NCI-H2196 (cell line): ENCODE measurements around the gene SPAG16.
A peak's percentile ranks its signal among the peaks of the same experiment; 100 is the strongest.

Experiments
- DNase-seq: peaks from one replicate; lab custom pipeline; 2025; ENCODE audit not compliant: unreplicated experiment; lab: John Stamatoyannopoulos, UW

SPAG16 gene

DNA sequence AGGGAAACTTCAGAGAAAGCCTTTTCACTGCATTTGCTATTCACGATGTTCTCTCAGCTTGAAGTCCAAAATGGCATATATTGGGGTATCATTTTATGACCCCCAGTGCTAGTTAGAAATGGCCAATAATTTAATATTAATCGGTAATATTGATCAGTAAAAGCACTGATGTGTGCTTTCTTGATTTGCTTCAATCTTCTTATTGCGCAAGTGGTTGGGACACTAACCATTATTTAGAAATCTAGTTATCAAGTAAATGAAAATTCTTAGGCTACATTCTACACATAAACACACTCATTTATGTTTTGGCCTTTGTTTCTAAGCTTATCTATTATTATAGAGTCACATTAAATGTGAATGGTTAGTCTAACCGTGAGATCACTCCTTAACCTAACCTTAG lies 1076.9 kb downstream of the SPAG16 start:
- no peak for DNase-seq

DNA sequence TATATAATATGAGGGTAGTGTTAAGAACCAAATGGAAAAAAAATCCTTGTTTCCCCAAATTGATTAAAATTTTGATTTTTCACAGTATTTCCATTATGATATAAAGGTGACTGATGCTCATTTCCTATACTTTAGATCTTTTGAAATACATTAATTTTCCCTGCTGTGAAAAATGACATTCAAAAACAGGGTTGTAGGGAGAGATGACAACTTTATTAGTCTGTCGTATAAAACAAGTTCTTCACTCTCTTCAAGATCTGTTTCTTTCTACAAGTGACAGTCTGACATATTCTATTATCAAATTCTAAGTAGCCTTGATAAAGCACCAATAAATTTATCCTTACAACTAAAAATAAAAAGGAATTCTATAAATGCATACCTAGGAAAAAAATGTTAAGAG lies 1081.3 kb downstream of the SPAG16 start:
- no peak for DNase-seq

DNA sequence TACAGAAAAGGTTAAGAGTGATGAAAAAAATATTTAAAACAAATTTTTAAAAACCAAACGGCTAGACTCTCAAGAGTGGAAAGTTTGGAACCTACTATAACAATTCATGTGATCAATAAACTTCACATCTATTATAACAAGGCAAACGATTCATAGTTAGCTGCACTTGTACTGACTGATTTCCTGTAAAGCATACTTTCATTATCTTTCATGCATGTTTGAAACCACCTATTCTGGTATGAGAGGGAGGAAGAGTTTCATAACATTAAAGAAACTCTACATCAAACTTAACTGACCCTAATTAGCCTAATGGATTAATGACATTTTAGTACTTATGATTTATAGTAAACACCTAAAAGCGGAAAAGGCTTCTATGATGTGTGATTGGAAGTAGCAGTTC lies 1082.9 kb downstream of the SPAG16 start:
- DNase-seq, result no peak

DNA sequence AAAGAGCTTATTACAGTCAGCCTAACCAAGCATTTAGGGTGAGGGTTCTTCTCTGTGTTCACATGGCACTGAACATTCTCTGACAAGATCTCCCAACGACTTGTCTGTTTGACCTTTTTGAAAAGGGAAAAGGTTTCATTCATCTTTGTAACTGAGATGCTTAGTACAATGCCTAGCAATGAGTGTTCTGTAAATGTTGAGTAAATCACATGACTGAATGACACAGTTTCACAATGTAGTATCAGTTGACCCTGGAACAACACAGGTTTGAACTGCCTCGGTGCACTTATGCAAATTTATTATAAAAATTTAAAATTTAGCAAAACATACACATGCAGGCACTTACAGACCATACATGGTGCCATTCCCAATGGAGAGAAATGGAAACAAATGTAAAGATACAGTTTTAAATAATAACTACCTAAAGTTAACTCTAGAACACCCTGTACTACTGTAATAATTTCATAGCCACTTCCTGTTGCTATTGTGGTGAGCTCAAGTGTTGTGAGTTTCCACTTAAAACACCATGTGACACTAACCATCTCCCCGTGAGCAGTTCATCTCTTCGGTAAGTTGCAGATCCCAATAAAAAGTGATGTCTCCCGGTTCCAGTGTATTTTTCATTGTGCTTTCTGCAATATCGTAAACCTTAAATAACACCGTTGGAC lies 1092.5 kb downstream of the SPAG16 start:
- no peak for DNase-seq

DNA sequence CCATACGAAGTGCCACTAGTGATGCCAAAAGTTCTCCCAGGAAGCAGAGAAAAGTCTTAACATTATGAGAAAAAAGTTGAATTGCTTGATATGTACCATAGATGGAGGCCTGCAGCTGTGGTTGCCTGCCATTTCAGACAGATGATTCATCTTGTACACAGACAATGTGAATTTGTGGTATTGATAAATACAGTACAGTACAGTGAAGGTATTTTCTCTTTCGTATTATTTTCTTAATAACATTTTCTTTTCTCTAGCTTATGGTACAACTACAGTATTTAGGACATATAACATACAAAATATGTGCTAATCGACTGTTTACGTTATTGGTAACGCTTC lies 1093.0 kb downstream of the SPAG16 start:
- no peak for DNase-seq

DNA sequence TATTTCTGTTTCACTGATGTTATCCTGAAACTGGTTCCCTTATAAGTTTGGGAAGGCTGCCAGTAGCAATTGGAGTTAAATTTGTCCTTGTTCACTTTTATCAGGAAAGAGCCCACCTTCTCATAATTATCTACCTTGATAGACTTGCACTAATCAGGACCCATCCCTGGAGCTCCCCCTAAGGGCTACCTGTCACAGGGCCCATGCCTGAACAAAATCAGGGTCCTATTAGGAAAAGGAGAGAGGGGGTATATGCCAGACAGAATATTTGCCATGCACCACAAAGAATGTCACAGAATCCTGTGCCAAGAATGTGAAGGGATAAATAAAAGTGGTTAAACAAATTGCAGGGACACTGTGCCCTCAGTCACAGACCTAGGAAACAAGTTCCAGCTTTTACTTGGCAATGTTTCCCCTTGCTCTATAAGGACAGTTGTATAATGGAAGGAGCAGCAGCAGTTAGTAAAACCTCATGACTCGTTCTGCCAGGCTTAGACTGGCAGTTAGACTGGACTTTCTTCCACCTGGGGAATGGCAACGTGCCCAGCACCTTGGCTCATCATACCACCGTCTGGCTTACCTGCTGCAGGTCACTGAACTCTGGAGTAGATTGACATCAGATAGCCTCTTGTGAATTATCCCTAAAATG lies 1094.3 kb downstream of the SPAG16 start:
- peak; percentile 66 for DNase-seq

DNA sequence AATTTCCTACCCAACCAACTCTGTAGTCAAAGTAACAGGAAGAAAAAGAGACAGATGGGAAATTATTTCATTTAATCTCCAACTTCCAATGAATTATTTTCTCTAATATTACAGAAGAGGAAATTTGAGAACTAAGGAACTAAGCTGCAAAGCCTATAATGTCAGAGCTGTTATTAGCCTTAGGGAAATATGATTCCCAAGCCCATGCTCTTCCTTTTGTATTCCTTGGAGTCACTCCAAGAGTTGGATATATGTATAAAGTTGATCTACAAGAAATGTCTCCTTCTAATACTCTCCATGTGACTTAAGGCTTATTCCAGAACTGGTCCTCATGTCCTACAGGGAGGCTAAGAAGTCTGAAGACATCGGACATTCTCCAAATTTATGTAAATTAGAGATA lies 1095.0 kb downstream of the SPAG16 start:
- peak; percentile 18 for DNase-seq

DNA sequence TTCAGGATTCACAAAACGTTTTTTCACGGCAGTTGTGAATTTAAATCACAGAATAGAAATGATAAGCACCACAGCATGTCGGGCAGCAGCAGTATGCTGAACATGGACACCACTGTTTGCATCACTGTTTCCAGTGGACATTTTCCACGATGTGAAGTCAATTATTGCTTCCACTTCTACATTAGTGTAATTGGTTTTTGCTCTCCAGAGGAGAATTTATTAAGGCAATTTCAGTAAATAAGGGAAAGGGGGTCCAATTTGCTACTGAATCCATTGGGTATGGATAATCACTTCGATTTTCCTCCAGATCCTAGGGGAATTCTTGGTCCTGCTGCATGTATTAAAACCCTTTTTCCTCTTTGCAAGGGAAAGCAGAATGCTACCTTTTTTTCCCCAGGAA lies 1096.4 kb downstream of the SPAG16 start:
- DNase-seq, result no peak

DNA sequence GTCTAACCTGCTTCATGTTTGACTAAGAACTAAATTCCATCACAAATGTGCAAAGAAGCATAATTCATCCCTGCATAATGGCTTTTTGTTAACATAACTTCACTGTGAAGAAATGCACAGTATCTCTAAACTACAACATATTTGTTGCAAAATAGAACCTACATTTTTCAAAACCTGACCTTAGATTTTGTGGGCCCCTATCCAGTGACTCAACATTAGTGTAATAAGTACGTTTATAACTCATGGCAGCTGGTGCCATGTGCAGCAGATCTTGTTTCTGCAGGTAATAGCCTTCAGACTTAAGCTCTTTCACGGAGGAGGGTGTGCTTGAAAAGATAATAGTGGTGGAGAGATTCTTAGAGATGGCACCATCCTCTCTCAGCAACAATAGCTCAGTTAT lies 1098.0 kb downstream of the SPAG16 start:
- DNase-seq, result no peak

DNA sequence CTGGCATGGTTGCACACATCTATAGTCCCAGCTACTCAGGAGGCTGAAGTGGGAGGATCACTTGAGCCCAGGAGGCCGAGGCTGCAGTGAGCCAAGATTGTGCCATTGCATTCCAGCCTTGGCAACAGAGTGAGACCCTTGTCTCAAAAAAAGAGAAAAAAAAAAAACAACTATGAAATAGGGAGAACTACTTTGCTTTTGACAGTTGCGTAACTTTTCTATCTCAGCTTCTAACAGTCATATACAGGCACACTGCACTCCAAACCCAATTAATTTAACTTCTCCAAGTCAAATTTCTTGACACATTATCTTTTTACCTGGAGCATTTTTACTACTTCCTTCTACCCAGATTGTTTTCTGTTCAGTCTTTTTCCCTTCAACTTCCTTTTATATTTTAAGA lies 1102.5 kb downstream of the SPAG16 start:
- DNase-seq, result no peak

DNA sequence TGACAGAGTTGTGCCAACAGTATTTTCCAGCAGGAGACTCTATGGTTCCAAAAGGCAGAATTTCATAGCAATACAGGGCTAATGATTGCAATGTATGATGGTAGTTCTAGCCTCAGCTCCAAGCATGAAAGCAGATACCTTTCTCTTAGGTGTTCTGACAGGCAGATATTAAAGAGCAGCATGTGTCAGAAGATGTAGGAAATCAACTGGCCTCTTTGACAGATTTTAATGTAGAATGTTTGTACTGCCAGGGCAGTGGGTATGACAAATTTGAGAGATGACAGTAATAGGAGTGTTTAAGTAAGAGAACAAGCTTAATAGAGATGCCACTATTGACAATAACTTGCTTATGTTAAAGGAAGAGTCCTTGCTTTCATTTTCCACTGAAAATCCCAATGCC lies 1105.1 kb downstream of the SPAG16 start:
- DNase-seq, result no peak

DNA sequence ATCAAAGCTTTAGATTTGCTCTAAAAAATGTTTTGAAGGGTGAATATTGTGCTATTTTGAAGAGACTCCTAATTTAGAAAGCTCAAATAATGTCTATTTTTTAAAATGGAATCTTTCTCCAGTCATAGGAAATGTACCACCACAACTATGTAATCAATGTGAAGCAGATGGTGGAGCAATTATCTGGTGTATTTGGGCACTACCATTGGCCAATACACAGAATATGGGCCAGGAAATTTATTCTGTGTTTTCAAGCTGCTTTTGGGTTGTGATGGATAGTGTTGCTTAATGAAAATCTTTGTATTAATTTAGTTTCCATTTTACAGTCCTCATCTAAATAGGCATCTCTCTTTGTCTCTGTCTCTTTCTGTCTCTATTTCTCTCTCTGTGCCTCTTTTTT lies 1109.5 kb downstream of the SPAG16 start:
- DNase-seq, result no peak

DNA sequence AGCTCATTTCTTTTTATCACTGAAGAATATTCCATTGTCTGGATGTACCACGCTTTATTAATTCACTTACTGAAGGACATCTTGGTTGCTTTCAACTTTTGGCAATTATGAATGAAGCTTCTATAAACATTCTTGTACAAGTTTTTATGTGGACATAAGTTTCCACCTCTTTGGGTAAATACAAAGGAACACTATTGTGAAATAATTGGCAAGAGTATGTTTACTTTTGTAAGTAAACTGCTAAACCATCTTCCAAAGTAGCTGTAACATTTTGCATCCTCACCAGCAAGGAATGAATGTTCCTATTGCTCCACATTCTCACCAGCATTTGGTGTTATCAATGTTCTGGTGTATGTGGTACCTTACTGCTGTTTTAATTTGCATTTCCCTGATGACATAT lies 1110.8 kb downstream of the SPAG16 start:
- no peak for DNase-seq

DNA sequence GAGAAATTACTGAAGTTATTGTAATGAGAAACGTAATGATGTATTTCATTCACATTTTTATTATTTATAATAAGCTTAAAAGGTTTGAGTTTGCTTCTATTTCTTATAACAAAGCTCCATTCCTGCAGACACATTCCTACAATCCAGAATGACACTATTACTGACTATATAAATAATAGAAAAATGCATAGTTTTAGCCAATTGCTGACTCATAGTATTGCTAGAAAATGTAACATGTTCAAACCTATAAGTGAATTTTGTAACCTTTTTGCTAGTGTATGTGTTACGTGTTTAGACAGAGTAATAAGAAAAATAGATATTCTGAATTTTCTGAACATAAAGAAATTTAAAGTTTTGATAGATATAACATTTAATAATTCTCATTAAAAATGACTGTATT lies 1117.3 kb downstream of the SPAG16 start:
- DNase-seq, result no peak

DNA sequence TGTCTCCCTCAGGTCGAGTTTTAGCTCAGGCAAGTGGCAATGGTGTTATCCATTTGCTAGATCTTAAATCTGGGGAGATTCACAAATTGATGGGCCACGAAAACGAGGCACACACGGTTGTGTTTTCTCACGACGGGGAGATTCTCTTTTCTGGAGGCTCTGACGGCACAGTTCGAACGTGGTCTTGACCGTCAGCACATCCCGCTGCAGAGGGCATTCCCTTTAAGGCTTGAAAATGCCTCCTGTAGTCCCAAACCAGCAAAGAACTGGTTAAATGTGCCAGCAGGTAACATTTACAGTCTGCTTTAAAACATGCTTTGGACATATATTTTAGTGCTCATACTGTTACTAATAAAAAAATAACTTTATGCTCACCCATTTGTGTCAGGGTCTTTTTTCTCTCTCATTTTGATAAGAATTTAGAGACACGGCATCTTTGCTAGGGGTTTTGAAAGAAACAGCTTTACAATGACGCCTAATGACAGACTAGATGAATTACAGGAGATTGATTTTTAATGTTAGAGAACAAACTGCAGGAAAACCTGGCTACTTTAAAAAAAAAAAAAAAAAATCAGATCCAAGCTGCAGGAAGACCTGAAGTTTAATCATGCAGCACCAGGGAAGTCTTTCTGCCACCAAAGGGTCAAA lies 1126.0 kb downstream of the SPAG16 start:
- DNase-seq, result peak; percentile 35

DNA sequence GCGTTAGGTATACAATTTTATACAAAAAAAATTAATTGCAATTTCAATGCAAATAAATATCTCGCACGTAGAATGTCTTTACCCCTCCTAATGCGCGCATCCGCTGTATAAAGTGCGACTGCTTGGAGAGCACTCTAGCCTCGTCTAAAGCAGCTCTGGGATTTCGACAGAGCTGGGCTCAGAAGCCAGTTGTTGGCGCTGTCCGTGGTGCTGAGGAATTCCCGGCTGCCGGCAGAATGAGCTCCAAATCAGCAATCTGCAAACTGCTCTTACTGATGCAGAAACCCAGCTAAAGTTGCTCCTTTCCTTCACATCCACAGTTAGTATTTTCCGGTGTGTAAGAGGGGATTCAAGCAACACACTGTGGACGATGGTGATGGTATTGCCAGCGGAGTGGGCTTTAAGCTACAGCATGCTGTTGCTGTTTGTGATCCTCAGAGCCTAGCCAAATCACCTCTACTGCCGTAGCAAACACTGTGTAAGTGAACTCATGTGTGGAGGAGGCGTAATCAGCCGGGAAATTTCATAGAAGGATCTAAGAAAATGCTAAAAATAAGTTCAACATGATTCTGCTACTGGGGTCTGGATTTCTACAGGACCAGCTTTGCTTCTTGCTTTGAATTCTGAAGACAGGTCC lies 1126.8 kb downstream of the SPAG16 start, which contains the start of gene VWC2L:
Gene VWC2L (plus strand): TSS at position 137 of the 637 bp plus-strand sequence. CDS start 3,140 bp downstream, outside the sequence.
- peak; percentile 52 for DNase-seq

DNA sequence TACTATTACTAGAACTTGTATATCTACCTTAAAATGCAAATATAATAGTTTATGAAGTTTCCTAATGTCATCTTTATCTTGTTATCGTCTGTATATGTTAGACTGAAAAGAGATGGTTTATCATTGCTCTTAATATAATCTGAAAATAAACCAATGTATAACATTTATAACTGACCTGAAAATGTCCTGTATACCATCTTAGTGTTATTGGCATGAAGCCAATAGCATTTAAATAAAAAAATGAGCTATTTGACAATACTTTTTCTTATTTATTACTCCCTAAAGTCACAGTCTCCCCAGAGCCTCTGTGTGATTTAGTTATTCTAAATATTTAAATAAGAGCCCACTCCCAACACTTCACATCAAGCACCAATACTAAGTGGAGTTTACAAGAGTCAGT lies 1128.4 kb downstream of the SPAG16 start:
- DNase-seq, result no peak

DNA sequence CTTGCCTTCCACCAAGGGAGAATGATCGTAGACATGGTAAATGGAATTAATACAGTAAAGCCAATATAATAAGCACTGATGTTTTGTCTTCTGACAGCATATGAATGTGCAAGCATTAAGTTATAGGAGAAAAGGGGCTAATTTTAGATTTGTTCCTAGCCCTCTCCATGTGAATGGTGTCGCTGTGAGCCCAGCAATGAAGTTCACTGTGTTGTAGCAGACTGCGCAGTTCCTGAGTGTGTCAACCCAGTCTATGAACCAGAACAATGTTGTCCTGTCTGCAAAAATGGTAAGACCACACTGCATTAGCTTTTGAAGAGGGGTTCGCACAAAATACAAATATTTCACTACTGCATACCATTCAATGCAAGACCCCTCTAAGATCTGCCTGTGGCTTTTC lies 1152.2 kb downstream of the SPAG16 start:
- no peak for DNase-seq

DNA sequence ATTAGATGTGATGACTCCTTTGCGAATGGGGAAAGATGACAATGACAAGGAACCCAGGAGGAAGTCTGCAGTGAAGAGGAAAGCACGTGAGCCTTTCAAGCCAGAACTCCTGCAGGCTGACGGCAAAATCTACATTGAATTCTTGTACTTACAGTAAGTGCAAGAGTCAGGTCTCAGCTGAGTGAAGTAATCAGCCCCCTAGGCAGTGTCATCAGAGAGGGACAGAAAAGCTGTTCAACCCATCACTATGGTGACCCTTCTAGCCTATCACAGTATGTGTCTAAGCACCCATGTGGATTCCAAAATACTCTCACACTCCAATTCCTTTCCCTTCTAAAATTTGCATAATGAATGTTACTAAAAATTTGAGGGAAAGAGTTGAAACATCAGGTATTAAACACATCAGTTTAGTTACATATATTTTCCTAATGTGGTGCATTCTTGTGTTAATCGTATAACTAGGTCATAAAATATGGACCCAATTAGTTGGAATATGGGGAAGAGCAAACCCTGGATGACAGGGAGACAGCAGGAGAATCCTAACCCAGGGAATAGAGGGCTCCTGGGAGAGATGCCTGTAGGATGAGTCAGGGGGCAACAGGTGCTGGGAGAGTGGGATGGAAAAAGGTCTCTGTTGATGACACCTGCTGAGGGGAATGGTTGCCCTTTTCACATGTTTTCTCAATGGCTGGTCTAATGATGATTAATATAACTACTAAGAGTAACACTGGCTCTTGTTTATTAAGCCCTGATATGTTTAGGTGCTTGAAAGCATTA lies 1166.0 kb downstream of the SPAG16 start:
- no peak for DNase-seq

DNA sequence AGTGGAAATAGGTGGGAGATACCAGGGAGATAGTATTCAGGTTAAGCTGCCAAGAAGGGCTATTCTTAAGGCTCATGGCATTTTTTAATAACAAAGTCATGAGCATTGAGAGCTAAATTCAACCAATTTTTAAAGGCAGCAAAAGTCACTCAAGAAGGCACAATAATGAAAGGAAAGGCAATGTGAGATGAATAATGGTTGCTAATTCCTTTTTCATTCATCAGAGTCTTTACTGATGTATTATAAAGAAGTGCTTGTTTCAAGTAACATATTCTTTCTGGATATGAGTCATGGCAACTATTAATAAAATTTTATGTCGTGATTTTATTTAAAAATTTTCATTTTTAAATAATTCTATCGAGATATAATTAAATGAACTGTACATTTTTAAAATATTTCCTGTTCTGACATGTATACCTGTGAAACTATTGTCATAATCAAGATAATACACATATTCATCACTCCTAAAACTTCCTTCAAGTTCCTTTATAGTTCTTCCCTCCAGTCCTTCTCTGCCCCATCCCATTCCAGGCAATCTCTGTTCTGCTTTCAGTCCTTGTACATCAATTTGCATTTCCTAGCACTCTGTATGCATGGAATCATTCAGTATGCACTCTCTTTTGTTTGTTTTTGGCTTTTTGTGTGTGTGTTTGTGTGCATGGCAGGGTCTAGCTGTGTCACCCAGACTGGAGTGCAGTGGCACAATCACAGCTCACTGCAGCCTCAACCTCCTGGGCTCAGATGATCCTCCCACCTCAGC lies 1167.4 kb downstream of the SPAG16 start:
- DNase-seq, result no peak
